ENCODE measurements around the gene GRIA1. TPM values are rescaled to one million over a fixed set of nuclear protein-coding genes. Genes with fewer than 3 reads are reported as not detected.
A peak's percentile ranks its signal among the peaks of the same experiment; 100 is the strongest.

The GRIA1 gene
- total RNA-seq, 3 donors from 2014 or later, result 0.33 to 0.88 TPM; not detected in 1

- Histone ChIP-seq H3K27ac (no peak overlapping the region), H3K36me3 (no peaks in the 10 kb centered on the region), H3K4me3 (no peak overlapping the region), H3K27me3 (no peaks in the 10 kb centered on the region), H3K4me1 (no peaks in the 10 kb centered on the region), H3K9me3 (no peaks in the 10 kb centered on the region)
- no peak for DNase-seq (ENCODE audit: low spot score in 2 of 2)
- TF ChIP-seq CTCF (IDR thresholded peaks at IDR 0.05) (no peak), POLR2AphosphoS5 (IDR thresholded peaks at IDR 0.05) (no peak), POLR2A (IDR thresholded peaks at IDR 0.05) (no peak)
- intact Hi-C loops (cut with DNase I; ENCODE audit: low total_unique reads), result no loop called here
Measured at GRCh38 chr5:153504726-153505125, 14.3 kb downstream of the GRIA1 start.

GRCh38 chr5:153508700-153509099 is 18.2 kb downstream of the GRIA1 start:
- no peaks in the 10 kb centered on the region for H3K36me3 ChIP-seq
- no peaks in the 10 kb centered on the region for H3K27me3 ChIP-seq
- H3K4me1 ChIP-seq, result no peaks in the 10 kb centered on the region
- no peaks in the 10 kb centered on the region for H3K9me3 ChIP-seq
- DNase-seq (ENCODE audit: low spot score in 2 of 2), result no peak
- no peak for TF ChIP-seq POLR2A (IDR thresholded peaks at IDR 0.05)
- no peak for TF ChIP-seq POLR2AphosphoS5 (IDR thresholded peaks at IDR 0.05)
- no peak for TF ChIP-seq CTCF (IDR thresholded peaks at IDR 0.05)
- intact Hi-C loops (cut with DNase I; ENCODE audit: low total_unique reads), result no loop called here
- no peak overlapping the region for H3K27ac ChIP-seq
- H3K4me3 ChIP-seq, result no peak overlapping the region

GRCh38 chr5:153511622-153512021 is 21.2 kb downstream of the GRIA1 start:
- peaks cover 4 to 6% of the 10 kb centered on the region in 2 donors for H3K9me3 ChIP-seq
- no peak for TF ChIP-seq CTCF (IDR thresholded peaks at IDR 0.05)
- TF ChIP-seq POLR2AphosphoS5 (IDR thresholded peaks at IDR 0.05), result no peak
- TF ChIP-seq POLR2A (IDR thresholded peaks at IDR 0.05), result no peak
- H3K27me3 ChIP-seq, result no peaks in the 10 kb centered on the region
- H3K36me3 ChIP-seq, result no peaks in the 10 kb centered on the region
- no peak for DNase-seq (ENCODE audit: low spot score in 2 of 2)
- no peaks in the 10 kb centered on the region for H3K4me1 ChIP-seq
- no peak overlapping the region for H3K4me3 ChIP-seq
- intact Hi-C loops (cut with DNase I; ENCODE audit: low total_unique reads), result loop anchor here (5.0 kb wide), 1 partner anchor 1989 kb away; no protein-coding TSS in a partner anchor
- H3K27ac ChIP-seq, result no peak overlapping the region

GRCh38 chr5:153513156-153513555 is 22.7 kb downstream of the GRIA1 start:
- Histone ChIP-seq H3K27me3 (no peaks in the 10 kb centered on the region), H3K27ac (peak overlapping the region in 1 of 2 donors; percentile 1), H3K4me1 (no peaks in the 10 kb centered on the region), H3K36me3 (no peaks in the 10 kb centered on the region), H3K4me3 (peak overlapping the region in 1 of 3 donors; percentile 23), H3K9me3 (peaks cover 4 to 6% of the 10 kb centered on the region in 2 donors)
- no peak for DNase-seq (ENCODE audit: low spot score in 2 of 2)
- no peak for TF ChIP-seq POLR2AphosphoS5 (IDR thresholded peaks at IDR 0.05)
- no peak for TF ChIP-seq POLR2A (IDR thresholded peaks at IDR 0.05)
- no peak for TF ChIP-seq CTCF (IDR thresholded peaks at IDR 0.05)
- intact Hi-C loops (cut with DNase I; ENCODE audit: low total_unique reads), result loop anchor here (5.0 kb wide), 1 partner anchor 1991 kb away; no protein-coding TSS in a partner anchor

GRCh38 chr5:153515301-153515700 is 24.8 kb downstream of the GRIA1 start:
- DNase-seq (ENCODE audit: low spot score in 2 of 2), result no peak
- no peaks in the 10 kb centered on the region for H3K36me3 ChIP-seq
- TF ChIP-seq POLR2A (IDR thresholded peaks at IDR 0.05), result no peak
- no peak for TF ChIP-seq POLR2AphosphoS5 (IDR thresholded peaks at IDR 0.05)
- intact Hi-C loops (cut with DNase I; ENCODE audit: low total_unique reads), result no loop called here
- H3K27ac ChIP-seq, result no peak overlapping the region
- no peaks in the 10 kb centered on the region for H3K4me1 ChIP-seq
- H3K9me3 ChIP-seq, result peaks cover 4 to 6% of the 10 kb centered on the region in 2 donors
- H3K4me3 ChIP-seq, result no peak overlapping the region
- H3K27me3 ChIP-seq, result no peaks in the 10 kb centered on the region

All from breast epithelium (tissue), 4 donors.